ENCODE measurements around the gene ZNF397.

The ZNF397 gene

DNA sequence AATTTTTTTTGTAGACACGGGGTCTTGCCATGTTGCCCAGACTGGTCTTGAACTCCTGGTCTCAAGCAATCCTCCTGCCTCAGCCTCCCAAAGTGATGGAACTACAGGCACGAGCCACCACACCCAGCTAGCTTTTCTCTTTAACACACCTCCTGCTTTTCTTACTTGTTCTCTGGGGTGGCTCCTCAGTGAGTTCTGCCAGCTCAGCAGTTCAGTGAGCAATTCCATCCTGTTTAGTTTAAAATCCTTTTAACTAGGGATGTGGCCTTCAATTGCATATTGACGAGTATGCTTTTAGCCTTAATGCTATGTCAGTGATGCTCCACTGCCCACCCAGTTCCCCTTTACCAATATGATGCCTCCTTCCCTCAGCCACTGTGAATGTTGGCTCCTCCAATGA, 16.1 kb downstream of the ZNF397 start:
- Histone ChIP-seq H3K4me3 (ENCODE audit: low read length, poor library complexity, severe bottlenecking) (no peak overlapping the region), H3K27me3 (ENCODE audit: insufficient read depth, low read length, poor library complexity, severe bottlenecking) (no peaks in the 10 kb centered on the region), H4K20me1 (ENCODE audit: insufficient read depth, low read length, poor library complexity, severe bottlenecking) (no peaks in the 10 kb centered on the region), H3K79me2 (ENCODE audit: insufficient read depth, low read length) (no peaks in the 10 kb centered on the region), H3K4me2 (ENCODE audit: low read depth, low read length, poor library complexity, severe bottlenecking) (no peak overlapping the region), H2AFZ (ENCODE audit: low read length) (no peak overlapping the region), H3F3A (ENCODE audit: low read depth) (no peaks in the 10 kb centered on the region), H3K9me2 (replicated peaks; ENCODE audit: low read depth, low read length) (no peaks in the 10 kb centered on the region), H3K9me3 (ENCODE audit: insufficient read depth, low read depth, low read length) (peaks cover 13% of the 10 kb centered on the region; the same call in 1 of the 2 replicates), H3K36me3 (ENCODE audit: insufficient read depth, low read length) (no peaks in the 10 kb centered on the region), H3K4me1 (ENCODE audit: insufficient read depth, low read length, poor library complexity, severe bottlenecking) (no peaks in the 10 kb centered on the region), H3K9ac (ENCODE audit: low read depth, low read length, poor library complexity, severe bottlenecking) (no peak overlapping the region)
- TF ChIP-seq, protein P1, sequence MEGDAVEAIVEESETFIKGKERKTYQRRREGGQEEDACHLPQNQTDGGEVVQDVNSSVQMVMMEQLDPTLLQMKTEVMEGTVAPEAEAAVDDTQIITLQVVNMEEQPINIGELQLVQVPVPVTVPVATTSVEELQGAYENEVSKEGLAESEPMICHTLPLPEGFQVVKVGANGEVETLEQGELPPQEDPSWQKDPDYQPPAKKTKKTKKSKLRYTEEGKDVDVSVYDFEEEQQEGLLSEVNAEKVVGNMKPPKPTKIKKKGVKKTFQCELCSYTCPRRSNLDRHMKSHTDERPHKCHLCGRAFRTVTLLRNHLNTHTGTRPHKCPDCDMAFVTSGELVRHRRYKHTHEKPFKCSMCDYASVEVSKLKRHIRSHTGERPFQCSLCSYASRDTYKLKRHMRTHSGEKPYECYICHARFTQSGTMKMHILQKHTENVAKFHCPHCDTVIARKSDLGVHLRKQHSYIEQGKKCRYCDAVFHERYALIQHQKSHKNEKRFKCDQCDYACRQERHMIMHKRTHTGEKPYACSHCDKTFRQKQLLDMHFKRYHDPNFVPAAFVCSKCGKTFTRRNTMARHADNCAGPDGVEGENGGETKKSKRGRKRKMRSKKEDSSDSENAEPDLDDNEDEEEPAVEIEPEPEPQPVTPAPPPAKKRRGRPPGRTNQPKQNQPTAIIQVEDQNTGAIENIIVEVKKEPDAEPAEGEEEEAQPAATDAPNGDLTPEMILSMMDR (conservative IDR thresholded peaks at IDR 0.05; ENCODE audit: low read length) = no peak
- no peak for TF ChIP-seq EZH2phosphoT487 (IDR thresholded peaks at IDR 0.05; ENCODE audit: borderline replicate concordance)

DNA sequence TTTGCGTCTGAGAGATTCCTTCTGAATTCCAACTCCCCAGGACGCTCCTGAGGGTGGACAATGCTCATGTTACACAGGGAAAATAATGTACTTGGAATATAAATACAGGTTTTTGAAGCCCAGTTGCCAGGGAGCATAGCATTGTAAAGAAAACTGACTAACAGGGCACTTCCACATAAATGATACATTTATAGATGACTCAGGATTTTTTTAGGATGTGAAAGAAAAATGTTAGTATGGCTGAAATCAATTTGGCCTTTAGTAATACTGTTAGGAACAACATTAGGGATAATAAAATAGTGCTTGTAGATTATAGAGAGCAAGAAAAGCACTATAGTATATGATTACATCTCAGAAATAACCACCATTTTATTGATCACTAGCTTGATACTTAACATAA, 23.6 kb downstream of the ZNF397 start:
- H3K36me3 ChIP-seq (ENCODE audit: insufficient read depth, low read length) = no peaks in the 10 kb centered on the region
- no peaks in the 10 kb centered on the region for H3K9me2 ChIP-seq (replicated peaks; ENCODE audit: low read depth, low read length)
- H4K20me1 ChIP-seq (ENCODE audit: insufficient read depth, low read length, poor library complexity, severe bottlenecking) = no peaks in the 10 kb centered on the region
- H3K4me1 ChIP-seq (ENCODE audit: insufficient read depth, low read length, poor library complexity, severe bottlenecking) = no peaks in the 10 kb centered on the region
- no peak overlapping the region for H3K4me3 ChIP-seq (ENCODE audit: low read length, poor library complexity, severe bottlenecking)
- H3K9me3 ChIP-seq (ENCODE audit: insufficient read depth, low read depth, low read length) = no peaks in the 10 kb centered on the region
- H3K9ac ChIP-seq (ENCODE audit: low read depth, low read length, poor library complexity, severe bottlenecking) = no peak overlapping the region
- no peak overlapping the region for H3K4me2 ChIP-seq (ENCODE audit: low read depth, low read length, poor library complexity, severe bottlenecking)
- H3K79me2 ChIP-seq (ENCODE audit: insufficient read depth, low read length) = no peaks in the 10 kb centered on the region
- H2AFZ ChIP-seq (ENCODE audit: low read length) = no peak overlapping the region
- H3F3A ChIP-seq (ENCODE audit: low read depth) = no peaks in the 10 kb centered on the region
- no peak for TF ChIP-seq EZH2phosphoT487 (IDR thresholded peaks at IDR 0.05; ENCODE audit: borderline replicate concordance)
- TF ChIP-seq, protein P1 (conservative IDR thresholded peaks at IDR 0.05; ENCODE audit: low read length) = no peak
- H3K27me3 ChIP-seq (ENCODE audit: insufficient read depth, low read length, poor library complexity, severe bottlenecking) = no peaks in the 10 kb centered on the region

DNA sequence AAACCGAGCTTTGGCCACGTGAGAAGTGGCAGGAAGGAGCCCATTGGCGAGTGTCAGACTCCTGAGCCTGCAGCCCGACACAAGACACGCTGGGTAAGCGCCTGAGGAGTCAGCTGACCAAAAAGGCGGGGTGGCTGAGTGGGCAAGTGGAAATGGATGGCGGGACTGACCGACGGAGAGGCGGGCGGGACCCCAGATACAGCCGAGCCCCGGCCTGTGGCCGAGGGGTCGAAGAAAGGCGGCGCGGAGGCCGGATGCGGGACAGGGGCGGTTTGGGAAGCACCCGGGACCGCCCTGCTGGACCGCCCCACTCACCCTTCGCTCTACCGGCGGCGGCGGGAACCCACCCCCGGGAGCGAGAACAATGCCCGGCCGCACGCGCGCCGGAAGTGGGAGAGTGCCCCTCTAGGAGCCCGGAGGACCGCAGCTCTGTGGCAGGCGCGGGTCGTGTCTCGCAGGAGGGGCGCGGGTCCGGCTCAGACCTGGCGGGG, 26.4 kb downstream of the ZNF397 start:
- no peaks in the 10 kb centered on the region for H3K4me1 ChIP-seq (ENCODE audit: insufficient read depth, low read length, poor library complexity, severe bottlenecking)
- H3K4me3 ChIP-seq (ENCODE audit: low read length, poor library complexity, severe bottlenecking) = peak overlapping the region; percentile 70
- H3K79me2 ChIP-seq (ENCODE audit: insufficient read depth, low read length) = no peaks in the 10 kb centered on the region
- no peaks in the 10 kb centered on the region for H3F3A ChIP-seq (ENCODE audit: low read depth)
- peak overlapping the region; percentile 64 for H3K9ac ChIP-seq (ENCODE audit: low read depth, low read length, poor library complexity, severe bottlenecking)
- no peaks in the 10 kb centered on the region for H4K20me1 ChIP-seq (ENCODE audit: insufficient read depth, low read length, poor library complexity, severe bottlenecking)
- H2AFZ ChIP-seq (ENCODE audit: low read length) = peak overlapping the region; percentile 81
- no peaks in the 10 kb centered on the region for H3K9me2 ChIP-seq (replicated peaks; ENCODE audit: low read depth, low read length)
- H3K36me3 ChIP-seq (ENCODE audit: insufficient read depth, low read length) = no peaks in the 10 kb centered on the region
- no peak for TF ChIP-seq EZH2phosphoT487 (IDR thresholded peaks at IDR 0.05; ENCODE audit: borderline replicate concordance)
- TF ChIP-seq, protein P1 (conservative IDR thresholded peaks at IDR 0.05; ENCODE audit: low read length) = no peak
- H3K4me2 ChIP-seq (ENCODE audit: low read depth, low read length, poor library complexity, severe bottlenecking) = peak overlapping the region; percentile 42
- H3K9me3 ChIP-seq (ENCODE audit: insufficient read depth, low read depth, low read length) = no peaks in the 10 kb centered on the region; the same call in 1 of the 2 replicates
- no peaks in the 10 kb centered on the region for H3K27me3 ChIP-seq (ENCODE audit: insufficient read depth, low read length, poor library complexity, severe bottlenecking)

All from Loucy (cell line).